Activated T-cell treated with anti-CD3 and anti-CD28 coated beads, Interleukin-2, amount 50 U/mL, for 24 hours (primary cell): ENCODE data around the gene TJP3.

Source experiments
- DNase-seq: peaks from one replicate; pipeline ENCODE4 v3.0.0-alpha.2; 2020
- H3K27ac Mint-ChIP-seq: 2 replicates; pipeline ENCODE4 v1.8.0; 2020; ENCODE audit warnings: mild to moderate bottlenecking, mixed read lengths
- H3K27me3 Mint-ChIP-seq: 2 replicates; pipeline ENCODE4 v1.8.0; 2020; ENCODE audit warnings: mixed read lengths
- H3K36me3 Mint-ChIP-seq: 2 replicates; pipeline ENCODE4 v1.8.0; 2020; ENCODE audit warnings: low read depth, mixed read lengths
- H3K4me1 Mint-ChIP-seq: 2 replicates; pipeline ENCODE4 v1.8.0; 2020; ENCODE audit warnings: low read depth, mixed read lengths
- H3K4me3 Mint-ChIP-seq: 2 replicates; pipeline ENCODE4 v1.8.0; 2020; ENCODE audit warnings: mild to moderate bottlenecking, moderate library complexity, mixed read lengths
- H3K9me3 Mint-ChIP-seq: 2 replicates; pipeline ENCODE4 v1.8.0; 2020; ENCODE audit warnings: mixed read lengths

The TJP3 gene

GRCh38 chr19:3780786-3781304, 72.7 kb downstream of the TJP3 start:
- peaks cover 12% of the 10 kb centered on the region for H3K4me1 Mint-ChIP-seq
- no peak overlapping the region for H3K4me3 Mint-ChIP-seq
- peaks cover 13% of the 10 kb centered on the region for H3K9me3 Mint-ChIP-seq
- H3K27me3 Mint-ChIP-seq = peaks cover 2% of the 10 kb centered on the region
- no peak overlapping the region for H3K27ac Mint-ChIP-seq
- peaks cover 44% of the 10 kb centered on the region for H3K36me3 Mint-ChIP-seq
- DNase-seq = no peak

GRCh38 chr19:3781603-3782002, 73.4 kb downstream of the TJP3 start:
- Mint-ChIP-seq H3K27me3 (peaks cover 2% of the 10 kb centered on the region), H3K4me3 (no peak overlapping the region), H3K36me3 (peaks cover 44% of the 10 kb centered on the region), H3K4me1 (peaks cover 13% of the 10 kb centered on the region), H3K9me3 (peaks cover 13% of the 10 kb centered on the region), H3K27ac (no peak overlapping the region)
- DNase-seq = no peak

- H3K27me3 Mint-ChIP-seq = peaks cover 2% of the 10 kb centered on the region
- no peak overlapping the region for H3K27ac Mint-ChIP-seq
- peaks cover 13% of the 10 kb centered on the region for H3K9me3 Mint-ChIP-seq
- peaks cover 44% of the 10 kb centered on the region for H3K36me3 Mint-ChIP-seq
- no peak overlapping the region for H3K4me3 Mint-ChIP-seq
- no peak for DNase-seq
- peaks cover 14% of the 10 kb centered on the region for H3K4me1 Mint-ChIP-seq
These were observed 74.1 kb downstream of the TJP3 start for GRCh38 chr19:3782330-3782729.

GRCh38 chr19:3782903-3783302, 74.7 kb downstream of the TJP3 start:
- Mint-ChIP-seq H3K27me3 (peaks cover 2% of the 10 kb centered on the region), H3K9me3 (peaks cover 13% of the 10 kb centered on the region), H3K27ac (no peak overlapping the region), H3K4me3 (no peak overlapping the region), H3K36me3 (peaks cover 44% of the 10 kb centered on the region), H3K4me1 (peaks cover 14% of the 10 kb centered on the region)
- no peak for DNase-seq

- Mint-ChIP-seq H3K27ac (no peak overlapping the region), H3K27me3 (peaks cover 2% of the 10 kb centered on the region), H3K4me1 (peaks cover 15% of the 10 kb centered on the region), H3K4me3 (peak overlapping the region; percentile 83), H3K9me3 (peaks cover 13% of the 10 kb centered on the region), H3K36me3 (peaks cover 41% of the 10 kb centered on the region)
- DNase-seq = peak; percentile 71
These were observed 75.7 kb downstream of the TJP3 start for GRCh38 chr19:3783660-3784584.

GRCh38 chr19:3784607-3785450, 76.6 kb downstream of the TJP3 start:
- Mint-ChIP-seq H3K27ac (peak overlapping the region; percentile 82), H3K27me3 (peaks cover 2% of the 10 kb centered on the region), H3K4me3 (peak overlapping the region; percentile 83), H3K36me3 (peaks cover 41% of the 10 kb centered on the region), H3K9me3 (peaks cover 13% of the 10 kb centered on the region), H3K4me1 (peaks cover 19% of the 10 kb centered on the region)
- peak; percentile 47 for DNase-seq

GRCh38 chr19:3785451-3785937, 77.3 kb downstream of the TJP3 start:
- H3K27ac Mint-ChIP-seq = peak overlapping the region; percentile 82
- DNase-seq = peak; percentile 68
- peaks cover 13% of the 10 kb centered on the region for H3K9me3 Mint-ChIP-seq
- peaks cover 19% of the 10 kb centered on the region for H3K4me1 Mint-ChIP-seq
- H3K27me3 Mint-ChIP-seq = peaks cover 2% of the 10 kb centered on the region
- H3K4me3 Mint-ChIP-seq = peak overlapping the region; percentile 83
- H3K36me3 Mint-ChIP-seq = peaks cover 41% of the 10 kb centered on the region

GRCh38 chr19:3785938-3786824, 78.0 kb downstream of the TJP3 start, which contains the start of gene MATK:
Gene MATK (minus strand): TSS chr19:3786381. CDS start chr19:3785135, 1,246 bp downstream.
- Mint-ChIP-seq H3K4me3 (peak within 1 kb of the TSS; percentile 83), H3K27me3 (peaks cover 2% of the 10 kb centered on the region), H3K9me3 (peaks cover 13% of the 10 kb centered on the region), H3K4me1 (peaks cover 19% of the 10 kb centered on the region), H3K27ac (peak within 1 kb of the TSS; percentile 82), H3K36me3 (peaks cover 37% of the 10 kb centered on the region)
- peak; percentile 71 for DNase-seq

GRCh38 chr19:3788996-3789778, 81.0 kb downstream of the TJP3 start:
- peaks cover 12% of the 10 kb centered on the region for H3K36me3 Mint-ChIP-seq
- no peak overlapping the region for H3K27ac Mint-ChIP-seq
- peaks cover 17% of the 10 kb centered on the region for H3K4me1 Mint-ChIP-seq
- H3K4me3 Mint-ChIP-seq = no peak overlapping the region
- no peaks in the 10 kb centered on the region for H3K9me3 Mint-ChIP-seq
- DNase-seq = no peak
- H3K27me3 Mint-ChIP-seq = peaks cover 2% of the 10 kb centered on the region

GRCh38 chr19:3790209-3790734, 82.1 kb downstream of the TJP3 start:
- Mint-ChIP-seq H3K9me3 (no peaks in the 10 kb centered on the region), H3K4me1 (peaks cover 9% of the 10 kb centered on the region), H3K36me3 (peaks cover 3% of the 10 kb centered on the region), H3K4me3 (no peak overlapping the region), H3K27me3 (no peaks in the 10 kb centered on the region), H3K27ac (no peak overlapping the region)
- no peak for DNase-seq

- Mint-ChIP-seq H3K4me3 (no peak overlapping the region), H3K9me3 (no peaks in the 10 kb centered on the region), H3K4me1 (peaks cover 7% of the 10 kb centered on the region), H3K27me3 (no peaks in the 10 kb centered on the region), H3K27ac (no peak overlapping the region), H3K36me3 (no peaks in the 10 kb centered on the region)
- DNase-seq = no peak
These were observed 82.8 kb downstream of the TJP3 start for GRCh38 chr19:3790941-3791340.

- H3K27ac Mint-ChIP-seq = no peak overlapping the region
- peaks cover 5% of the 10 kb centered on the region for H3K4me1 Mint-ChIP-seq
- no peaks in the 10 kb centered on the region for H3K36me3 Mint-ChIP-seq
- no peak for DNase-seq
- H3K4me3 Mint-ChIP-seq = no peak overlapping the region
- peaks cover 6% of the 10 kb centered on the region for H3K9me3 Mint-ChIP-seq
- H3K27me3 Mint-ChIP-seq = no peaks in the 10 kb centered on the region
These were observed 83.9 kb downstream of the TJP3 start for GRCh38 chr19:3792114-3792513.

- Mint-ChIP-seq H3K27ac (no peak overlapping the region), H3K36me3 (no peaks in the 10 kb centered on the region), H3K4me1 (peaks cover 8% of the 10 kb centered on the region), H3K9me3 (peaks cover 6% of the 10 kb centered on the region), H3K27me3 (no peaks in the 10 kb centered on the region), H3K4me3 (no peak overlapping the region)
- DNase-seq = no peak
These were observed 85.6 kb downstream of the TJP3 start for GRCh38 chr19:3793799-3794198.
